LHCN-M2 (cell line): ENCODE results near the gene L2HGDH. TPM values are rescaled to one million over a fixed set of nuclear protein-coding genes. Genes with fewer than 3 reads are reported as not detected.
A peak's percentile ranks its signal among the peaks of the same experiment; 100 is the strongest.
"Not testable (repeated sequence)": the region's sequence is repeated elsewhere in the genome, so short reads cannot be mapped to it uniquely, and the experiment has no call there.

ENCODE experiments used
- DNase-seq: peaks from one replicate; pipeline ENCODE4 v3.0.0-alpha.2; 2012; ENCODE audit warnings: low read depth
- total RNA-seq: library from RNA; depleted of rRNA; stranded (reverse); fragments of >200 nt; gene quantifications from 2 replicates; pipeline ENCODE4 v1.2.3, GENCODE V29; 2014

The L2HGDH gene
- total RNA-seq, 1 experiment from 2014 or later = 4.6 TPM

- no peak for DNase-seq
Observed at GRCh38 chr14:50339178-50339804, 27.3 kb upstream of the L2HGDH start.

- no peak for DNase-seq
Observed at GRCh38 chr14:50338587-50338986, 26.6 kb upstream of the L2HGDH start.

GRCh38 chr14:50335989-50336824 lies 24.2 kb upstream of the L2HGDH start:
- peak; percentile 49 for DNase-seq

GRCh38 chr14:50335389-50335788 lies 23.4 kb upstream of the L2HGDH start:
- peak; percentile 74 for DNase-seq

GRCh38 chr14:50334211-50334610 lies 22.2 kb upstream of the L2HGDH start:
- no peak for DNase-seq

GRCh38 chr14:50333014-50333509 lies 21.0 kb upstream of the L2HGDH start:
- DNase-seq = peak; percentile 81

GRCh38 chr14:50331596-50331995 lies 19.6 kb upstream of the L2HGDH start:
- DNase-seq = no peak

GRCh38 chr14:50321009-50321660 lies 9.1 kb upstream of the L2HGDH start:
- DNase-seq = peak; percentile 93

- peak; percentile 64 for DNase-seq
Observed at GRCh38 chr14:50320283-50320682, 8.3 kb upstream of the L2HGDH start.

GRCh38 chr14:50319721-50320120 lies 7.7 kb upstream of the L2HGDH start:
- DNase-seq = peak; percentile 9

GRCh38 chr14:50319293-50319692 lies 7.3 kb upstream of the L2HGDH start:
- peak; percentile 33 for DNase-seq

GRCh38 chr14:50318031-50318626 lies 6.1 kb upstream of the L2HGDH start:
- DNase-seq = peak; percentile 43

GRCh38 chr14:50314098-50314497 lies 2.1 kb upstream of the L2HGDH start:
- DNase-seq = not testable (repeated sequence)

GRCh38 chr14:50312734-50313054 lies 665 bp upstream of the L2HGDH start:
- no peak for DNase-seq

- DNase-seq = no peak
Observed at GRCh38 chr14:50311337-50311971, 575 bp downstream of the L2HGDH start.

- no peak for DNase-seq
Observed at GRCh38 chr14:50310445-50310844, 1.6 kb downstream of the L2HGDH start.

- DNase-seq = no peak
Observed at GRCh38 chr14:50308363-50308915, 3.6 kb downstream of the L2HGDH start.

GRCh38 chr14:50303744-50304471 lies 8.1 kb downstream of the L2HGDH start:
- no peak for DNase-seq

- DNase-seq = no peak
Observed at GRCh38 chr14:50301914-50302313, 10.1 kb downstream of the L2HGDH start.

- no peak for DNase-seq
Observed at GRCh38 chr14:50299585-50299984, 12.4 kb downstream of the L2HGDH start.

GRCh38 chr14:50290306-50290705 lies 21.7 kb downstream of the L2HGDH start:
- DNase-seq = no peak
